ENCODE data around the gene GTF2A1.

The GTF2A1 gene

GRCh38 chr14:81263777-81264410 is 43.1 kb upstream of the GTF2A1 start:
- no peak overlapping the region for H3K4me3 ChIP-seq (replicated peaks; ENCODE audit: low read depth, low read length)
- no peak for TF ChIP-seq CTCF (IDR thresholded peaks at IDR 0.05; ENCODE audit: low read length, missing control alignments)
- no peak for DNase-seq (ENCODE audit: low read depth)

- H3K4me3 ChIP-seq (replicated peaks; ENCODE audit: low read depth, low read length): no peak overlapping the region
- no peak for TF ChIP-seq CTCF (IDR thresholded peaks at IDR 0.05; ENCODE audit: low read length, missing control alignments)
- DNase-seq (ENCODE audit: low read depth): peak; percentile 1
Measured at GRCh38 chr14:81261176-81261575, 40.4 kb upstream of the GTF2A1 start.

DNA sequence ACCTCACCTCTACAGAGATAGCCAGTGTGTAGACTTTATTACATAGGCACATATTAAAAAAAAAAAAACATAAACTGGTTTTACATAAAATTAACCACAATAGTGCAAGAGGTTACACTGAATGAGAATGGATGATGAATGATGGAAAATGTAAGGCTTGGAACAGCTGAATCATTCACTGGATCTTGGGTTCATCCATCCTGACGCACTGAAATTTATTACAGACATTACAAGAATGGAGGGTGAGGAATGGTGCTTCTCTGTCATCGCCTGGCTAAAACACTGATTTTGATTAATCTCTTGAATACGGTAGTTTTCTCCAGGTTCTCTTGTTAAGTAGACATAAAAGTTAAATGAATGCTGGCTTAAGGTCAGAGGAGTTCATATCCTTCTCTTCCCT is 40.0 kb upstream of the GTF2A1 start:
- no peak for TF ChIP-seq CTCF (IDR thresholded peaks at IDR 0.05; ENCODE audit: low read length, missing control alignments)
- H3K4me3 ChIP-seq (replicated peaks; ENCODE audit: low read depth, low read length): no peak overlapping the region
- DNase-seq (ENCODE audit: low read depth): no peak

- TF ChIP-seq CTCF (IDR thresholded peaks at IDR 0.05; ENCODE audit: low read length, missing control alignments): no peak
- DNase-seq (ENCODE audit: low read depth): no peak
- H3K4me3 ChIP-seq (replicated peaks; ENCODE audit: low read depth, low read length): no peak overlapping the region
Measured at GRCh38 chr14:81256289-81256960, 35.7 kb upstream of the GTF2A1 start.

GRCh38 chr14:81252278-81252677 is 31.5 kb upstream of the GTF2A1 start:
- no peak for DNase-seq (ENCODE audit: low read depth)
- no peak for TF ChIP-seq CTCF (IDR thresholded peaks at IDR 0.05; ENCODE audit: low read length, missing control alignments)
- no peak overlapping the region for H3K4me3 ChIP-seq (replicated peaks; ENCODE audit: low read depth, low read length)

DNA sequence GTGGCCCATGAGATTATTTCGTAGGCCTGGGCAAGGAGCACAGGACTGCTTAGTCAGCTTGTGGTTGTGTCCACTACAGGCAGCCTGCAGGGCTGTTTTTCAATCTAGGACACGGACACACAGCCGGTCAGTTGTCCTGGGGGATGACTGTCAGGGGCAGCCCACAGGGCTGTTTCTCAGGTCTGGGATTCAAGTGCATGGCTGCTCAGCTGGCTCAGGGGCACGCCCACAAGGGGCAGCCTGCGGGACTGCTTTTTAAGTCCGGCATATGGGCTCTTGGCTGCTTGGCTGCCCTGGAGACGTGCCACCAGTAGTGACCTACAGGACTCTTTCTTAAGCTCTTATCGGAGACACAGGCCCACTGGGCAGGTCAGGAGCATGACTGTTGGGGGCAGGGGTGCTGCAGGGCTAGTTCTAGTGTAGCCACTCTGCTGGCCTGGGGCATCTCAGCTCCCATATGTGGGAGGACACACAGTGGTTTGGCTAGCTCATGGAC is 26.6 kb upstream of the GTF2A1 start:
- no peak overlapping the region for H3K4me3 ChIP-seq (replicated peaks; ENCODE audit: low read depth, low read length)
- DNase-seq (ENCODE audit: low read depth): no peak
- TF ChIP-seq CTCF (IDR thresholded peaks at IDR 0.05; ENCODE audit: low read length, missing control alignments): no peak
